ENCODE data around the gene ZBED4.

- TF ChIP-seq CTCF (IDR thresholded peaks at IDR 0.05; ENCODE audit: low read length) (no peak), EZH2 (IDR thresholded peaks at IDR 0.05; ENCODE audit: borderline replicate concordance, low read length) (no peak)
Observed at GRCh38 chr22:49935561-49935960, 81.9 kb downstream of the ZBED4 start.

Measured in OCI-LY1 (cell line).